ENCODE data around the gene VPS54.
A peak's percentile ranks its signal among the peaks of the same experiment; 100 is the strongest.

The VPS54 gene

GRCh38 chr2:64019083-64019974 is at the start of gene VPS54:
Gene VPS54 (minus strand): TSS chr2:64019428. CDS start chr2:63983999, 35,429 bp downstream.
- Histone ChIP-seq H3K36me3 (ENCODE audit: insufficient read depth, low read length) (no peaks in the 10 kb centered on the region), H3K9ac (ENCODE audit: low read depth, low read length) (peak within 1 kb of the TSS; percentile 99), H3K4me1 (ENCODE audit: insufficient read depth, low read length) (no peaks in the 10 kb centered on the region), H3K9me3 (ENCODE audit: control insufficient read depth, insufficient read depth, low read length) (no peaks in the 10 kb centered on the region)

- Histone ChIP-seq H3K36me3 (ENCODE audit: insufficient read depth, low read length) (no peaks in the 10 kb centered on the region), H3K9me3 (ENCODE audit: control insufficient read depth, insufficient read depth, low read length) (no peaks in the 10 kb centered on the region; the same call in 1 of the 2 replicates), H3K4me1 (ENCODE audit: insufficient read depth, low read length) (peaks cover 25% of the 10 kb centered on the region), H3K9ac (ENCODE audit: low read depth, low read length) (no peak overlapping the region)
Measured at GRCh38 chr2:64067326-64067725, 48.1 kb upstream of the VPS54 start.

GRCh38 chr2:64065516-64065915 is 46.3 kb upstream of the VPS54 start:
- no peaks in the 10 kb centered on the region for H3K36me3 ChIP-seq (ENCODE audit: insufficient read depth, low read length)
- H3K9ac ChIP-seq (ENCODE audit: low read depth, low read length): no peak overlapping the region
- H3K9me3 ChIP-seq (ENCODE audit: control insufficient read depth, insufficient read depth, low read length): no peaks in the 10 kb centered on the region; the same call in 1 of the 2 replicates
- peaks cover 25% of the 10 kb centered on the region for H3K4me1 ChIP-seq (ENCODE audit: insufficient read depth, low read length)

- Histone ChIP-seq H3K9me3 (ENCODE audit: control insufficient read depth, insufficient read depth, low read length) (no peaks in the 10 kb centered on the region; the same call in 1 of the 2 replicates), H3K36me3 (ENCODE audit: insufficient read depth, low read length) (no peaks in the 10 kb centered on the region), H3K4me1 (ENCODE audit: insufficient read depth, low read length) (peaks cover 25% of the 10 kb centered on the region), H3K9ac (ENCODE audit: low read depth, low read length) (no peak overlapping the region)
Measured at GRCh38 chr2:64063924-64064331, 44.7 kb upstream of the VPS54 start.

GRCh38 chr2:64063454-64063853 is 44.2 kb upstream of the VPS54 start:
- no peak overlapping the region for H3K9ac ChIP-seq (ENCODE audit: low read depth, low read length)
- no peaks in the 10 kb centered on the region; the same call in 1 of the 2 replicates for H3K9me3 ChIP-seq (ENCODE audit: control insufficient read depth, insufficient read depth, low read length)
- peaks cover 25% of the 10 kb centered on the region for H3K4me1 ChIP-seq (ENCODE audit: insufficient read depth, low read length)
- H3K36me3 ChIP-seq (ENCODE audit: insufficient read depth, low read length): no peaks in the 10 kb centered on the region

GRCh38 chr2:64062840-64063239 is 43.6 kb upstream of the VPS54 start:
- peaks cover 25% of the 10 kb centered on the region for H3K4me1 ChIP-seq (ENCODE audit: insufficient read depth, low read length)
- no peaks in the 10 kb centered on the region for H3K36me3 ChIP-seq (ENCODE audit: insufficient read depth, low read length)

GRCh38 chr2:64059270-64059669 is 40.0 kb upstream of the VPS54 start:
- Histone ChIP-seq H3K9ac (ENCODE audit: low read depth, low read length) (no peak overlapping the region), H3K36me3 (ENCODE audit: insufficient read depth, low read length) (no peaks in the 10 kb centered on the region), H3K9me3 (ENCODE audit: control insufficient read depth, insufficient read depth, low read length) (no peaks in the 10 kb centered on the region), H3K4me1 (ENCODE audit: insufficient read depth, low read length) (peaks cover 7% of the 10 kb centered on the region)

More at GRCh38 chr2:64062840-64063239, 43.6 kb upstream of the VPS54 start:
- Histone ChIP-seq H3K9ac (ENCODE audit: low read depth, low read length) (no peak overlapping the region), H3K9me3 (ENCODE audit: control insufficient read depth, insufficient read depth, low read length) (no peaks in the 10 kb centered on the region; the same call in 1 of the 2 replicates)

GRCh38 chr2:64056021-64056420 is 36.8 kb upstream of the VPS54 start:
- peaks cover 23% of the 10 kb centered on the region for H3K4me1 ChIP-seq (ENCODE audit: insufficient read depth, low read length)
- no peak overlapping the region for H3K9ac ChIP-seq (ENCODE audit: low read depth, low read length)
- H3K36me3 ChIP-seq (ENCODE audit: insufficient read depth, low read length): no peaks in the 10 kb centered on the region
- H3K9me3 ChIP-seq (ENCODE audit: control insufficient read depth, insufficient read depth, low read length): no peaks in the 10 kb centered on the region

- Histone ChIP-seq H3K4me1 (ENCODE audit: insufficient read depth, low read length) (peaks cover 23% of the 10 kb centered on the region), H3K36me3 (ENCODE audit: insufficient read depth, low read length) (no peaks in the 10 kb centered on the region), H3K9me3 (ENCODE audit: control insufficient read depth, insufficient read depth, low read length) (no peaks in the 10 kb centered on the region), H3K9ac (ENCODE audit: low read depth, low read length) (no peak overlapping the region)
Measured at GRCh38 chr2:64054161-64054915, 35.1 kb upstream of the VPS54 start.

- no peak overlapping the region for H3K9ac ChIP-seq (ENCODE audit: low read depth, low read length)
- peaks cover 23% of the 10 kb centered on the region for H3K4me1 ChIP-seq (ENCODE audit: insufficient read depth, low read length)
- H3K36me3 ChIP-seq (ENCODE audit: insufficient read depth, low read length): no peaks in the 10 kb centered on the region
- no peaks in the 10 kb centered on the region for H3K9me3 ChIP-seq (ENCODE audit: control insufficient read depth, insufficient read depth, low read length)
Measured at GRCh38 chr2:64052463-64053241, 33.4 kb upstream of the VPS54 start.

- Histone ChIP-seq H3K36me3 (ENCODE audit: insufficient read depth, low read length) (no peaks in the 10 kb centered on the region), H3K9ac (ENCODE audit: low read depth, low read length) (no peak overlapping the region), H3K4me1 (ENCODE audit: insufficient read depth, low read length) (peaks cover 23% of the 10 kb centered on the region), H3K9me3 (ENCODE audit: control insufficient read depth, insufficient read depth, low read length) (no peaks in the 10 kb centered on the region)
Measured at GRCh38 chr2:64049633-64050220, 30.5 kb upstream of the VPS54 start.

- no peaks in the 10 kb centered on the region for H3K36me3 ChIP-seq (ENCODE audit: insufficient read depth, low read length)
- H3K9ac ChIP-seq (ENCODE audit: low read depth, low read length): no peak overlapping the region
- H3K9me3 ChIP-seq (ENCODE audit: control insufficient read depth, insufficient read depth, low read length): no peaks in the 10 kb centered on the region
- H3K4me1 ChIP-seq (ENCODE audit: insufficient read depth, low read length): no peaks in the 10 kb centered on the region
Measured at GRCh38 chr2:64045938-64046337, 26.7 kb upstream of the VPS54 start.

- no peak overlapping the region for H3K9ac ChIP-seq (ENCODE audit: low read depth, low read length)
- H3K4me1 ChIP-seq (ENCODE audit: insufficient read depth, low read length): no peaks in the 10 kb centered on the region
- no peaks in the 10 kb centered on the region for H3K9me3 ChIP-seq (ENCODE audit: control insufficient read depth, insufficient read depth, low read length)
- H3K36me3 ChIP-seq (ENCODE audit: insufficient read depth, low read length): no peaks in the 10 kb centered on the region
Measured at GRCh38 chr2:64040161-64040560, 20.9 kb upstream of the VPS54 start.
